Measurements from ENCODE around the gene SBNO2.

The SBNO2 gene

GRCh38 chr19:1085053-1085658 lies 88.9 kb downstream of the SBNO2 start:
- DNase-seq: no peak

GRCh38 chr19:1084024-1084868 lies 89.8 kb downstream of the SBNO2 start:
- DNase-seq: no peak

- DNase-seq: no peak
These were observed 90.9 kb downstream of the SBNO2 start for GRCh38 chr19:1082928-1083816.

GRCh38 chr19:1082165-1082927 lies 91.7 kb downstream of the SBNO2 start:
- DNase-seq: peak; percentile 73

- DNase-seq: no peak
These were observed 92.5 kb downstream of the SBNO2 start for GRCh38 chr19:1081301-1082164.

- DNase-seq: no peak
These were observed 93.5 kb downstream of the SBNO2 start for GRCh38 chr19:1080360-1081161.

- no peak for DNase-seq
These were observed 94.4 kb downstream of the SBNO2 start for GRCh38 chr19:1079566-1080111.

- DNase-seq: no peak
These were observed 97.1 kb downstream of the SBNO2 start for GRCh38 chr19:1076951-1077350.

GRCh38 chr19:1076046-1076386 lies 98.1 kb downstream of the SBNO2 start:
- DNase-seq: no peak

GRCh38 chr19:1074544-1075283 lies 99.4 kb downstream of the SBNO2 start:
- peak; percentile 59 for DNase-seq

- no peak for DNase-seq
These were observed 100.0 kb downstream of the SBNO2 start for GRCh38 chr19:1073956-1074517.

- no peak for DNase-seq
These were observed 100.8 kb downstream of the SBNO2 start for GRCh38 chr19:1073063-1073955.

- no peak for DNase-seq
These were observed 101.6 kb downstream of the SBNO2 start for GRCh38 chr19:1072371-1073015.

GRCh38 chr19:1070931-1071791 lies 102.9 kb downstream of the SBNO2 start:
- DNase-seq: no peak

- no peak for DNase-seq
These were observed 103.5 kb downstream of the SBNO2 start for GRCh38 chr19:1070576-1070930.

- DNase-seq: no peak
These were observed 104.9 kb downstream of the SBNO2 start for GRCh38 chr19:1069009-1069779.
